Neural cell (in vitro differentiated cells): Measurements from ENCODE around the gene B4GALT1. TPM values are rescaled to one million over a fixed set of nuclear protein-coding genes. Genes with fewer than 3 reads are reported as not detected.

ENCODE experiments used
- H2AFZ ChIP-seq: fragments of 200-600, 300-800 bp; sonication (generic), shearing (Covaris generic); 2 replicates; pipeline ENCODE4 v1.6.0; 2014; ENCODE audit warnings: low read depth, mild to moderate bottlenecking, antibody characterized with exemption, low read length, moderate library complexity
- H3F3A ChIP-seq: fragments of 200-600 bp; shearing (Covaris generic); 2 replicates; pipeline ENCODE4 v1.6.1; 2016; ENCODE audit warnings: mild to moderate bottlenecking, moderate library complexity, mixed read lengths, antibody characterized with exemption, low read length; ENCODE audit not compliant: insufficient read depth, poor library complexity, severe bottlenecking
- H3K27ac ChIP-seq: fragments of 200-600, 300-800 bp; sonication (generic), shearing (Covaris generic); 2 replicates; pipeline ENCODE4 v1.5.1; 2014; ENCODE audit warnings: mild to moderate bottlenecking, low read length, moderate library complexity
- H3K27me3 ChIP-seq: fragments of 300-800, 200-600 bp; sonication (generic), shearing (Covaris generic); 2 replicates; pipeline ENCODE4 v1.6.0; 2014; ENCODE audit warnings: mild to moderate bottlenecking, low read depth, low read length, moderate library complexity; ENCODE audit not compliant: insufficient read depth
- H3K36me3 ChIP-seq: fragments of 300-800, 200-600 bp; sonication (generic), shearing (Covaris generic); 2 replicates; pipeline ENCODE4 v1.5.1; 2014; ENCODE audit warnings: mild to moderate bottlenecking, antibody characterized with exemption, low read length, moderate library complexity; ENCODE audit not compliant: insufficient read depth
- H3K4me2 ChIP-seq: fragments of 300-800, 200-600 bp; sonication (generic), shearing (Covaris generic); 2 replicates; pipeline ENCODE4 v1.6.0; 2014; ENCODE audit warnings: mild to moderate bottlenecking, low read length
- H3K4me3 ChIP-seq: fragments of 300-800, 200-600 bp; sonication (generic), shearing (Covaris generic); 2 replicates; pipeline ENCODE4 v1.5.1; 2014; ENCODE audit warnings: mild to moderate bottlenecking, low read length, moderate library complexity
- H3K79me2 ChIP-seq: fragments of 200-600 bp; shearing (Covaris generic); replicated peaks from 2 replicates; pipeline ENCODE4 v1.6.0; 2014; ENCODE audit warnings: mild to moderate bottlenecking, low read length, moderate library complexity; ENCODE audit not compliant: insufficient read depth
- H3K9ac ChIP-seq: fragments of 300-800, 200-600 bp; sonication (generic), shearing (Covaris generic); 2 replicates; pipeline ENCODE4 v1.6.1; 2016; ENCODE audit warnings: mild to moderate bottlenecking, low read length, mixed read lengths
- H3K9me2 ChIP-seq: fragments of 200-600 bp; shearing (Covaris generic); 2 replicates; pipeline ENCODE4 v1.6.1; 2016; ENCODE audit warnings: mild to moderate bottlenecking, low read length, mixed read lengths; ENCODE audit not compliant: insufficient read depth
- H3K9me3 ChIP-seq: fragments of 200-600, 300-800 bp; sonication (generic), shearing (Covaris generic); 2 replicates; pipeline ENCODE4 v1.6.1; 2016; ENCODE audit warnings: mild to moderate bottlenecking, mixed run types, low read length, moderate library complexity, mixed read lengths
- H4K20me1 ChIP-seq: fragments of 200-600 bp; shearing (Covaris generic); 2 replicates; pipeline ENCODE4 v1.6.1; 2016; ENCODE audit warnings: mild to moderate bottlenecking, mixed run types; ENCODE audit not compliant: insufficient read depth
- CTCF ChIP-seq: fragments of 450-650 bp; IDR thresholded peaks from 2 replicates; pipeline ENCODE4 v1.5.1; 2014; ENCODE audit warnings: antibody characterized with exemption, mild to moderate bottlenecking, moderate library complexity; ENCODE audit not compliant: poor library complexity, severe bottlenecking
- EP300 ChIP-seq: fragments of 450-650 bp; conservative IDR thresholded peaks from 2 replicates; pipeline ENCODE4 v1.6.1; 2014; ENCODE audit warnings: antibody characterized with exemption, mild to moderate bottlenecking, moderate library complexity; ENCODE audit not compliant: poor library complexity, severe bottlenecking
- EZH2 ChIP-seq: fragments of 200-600, 300-800 bp; shearing (Covaris generic), sonication (generic); IDR thresholded peaks from 2 replicates; pipeline ENCODE4 v1.6.1; 2014; ENCODE audit warnings: antibody characterized with exemption, low read length, borderline replicate concordance, mild to moderate bottlenecking; ENCODE audit not compliant: insufficient read depth, poor library complexity, severe bottlenecking
- MXI1 ChIP-seq: fragments of 450-650 bp; conservative IDR thresholded peaks from 2 replicates; pipeline ENCODE4 v1.6.1; 2014; ENCODE audit warnings: antibody characterized with exemption, mild to moderate bottlenecking; ENCODE audit not compliant: poor library complexity, severe bottlenecking
- POLR2AphosphoS5 ChIP-seq: IDR thresholded peaks from 2 replicates; pipeline ENCODE4 v1.6.1; 2012
- RAD21 ChIP-seq: fragments of 450-650 bp; conservative IDR thresholded peaks from 2 replicates; pipeline ENCODE4 v1.6.1; 2014; ENCODE audit warnings: antibody characterized with exemption, mild to moderate bottlenecking, moderate library complexity
- SMC3 ChIP-seq: fragments of 450-650 bp; conservative IDR thresholded peaks from 2 replicates; pipeline ENCODE4 v1.6.1; 2014; ENCODE audit warnings: antibody characterized with exemption, mild to moderate bottlenecking, moderate library complexity; ENCODE audit not compliant: poor library complexity
- TAF1 ChIP-seq: IDR thresholded peaks from 2 replicates; pipeline ENCODE4 v1.6.1; 2012; ENCODE audit warnings: low read depth
- polyA plus RNA-seq: library from polyadenylated mRNA; depleted of rRNA; stranded (reverse); fragments of >200 nt; gene quantifications from 2 replicates; pipeline ENCODE4 v1.2.3, GENCODE V29; 2014
- TF ChIP-seq, protein P1 (sequence below): IDR thresholded peaks from 2 replicates; pipeline ENCODE4 v1.6.1; 2012; ENCODE audit warnings: borderline replicate concordance

Gene B4GALT1
- polyA plus RNA-seq, 1 donor from 2014 or later: 0.41 TPM

- H3K4me3 ChIP-seq: no peak overlapping the region
- no peak overlapping the region for H3K27ac ChIP-seq
- H3K9me2 ChIP-seq: no peaks in the 10 kb centered on the region
- H2AFZ ChIP-seq: no peak overlapping the region
- no peaks in the 10 kb centered on the region for H3K9me3 ChIP-seq
- H3K36me3 ChIP-seq: no peaks in the 10 kb centered on the region
- H3K79me2 ChIP-seq: no peaks in the 10 kb centered on the region
- no peaks in the 10 kb centered on the region for H4K20me1 ChIP-seq
- TF ChIP-seq EP300: no peak
- TF ChIP-seq MXI1: no peak
- no peaks in the 10 kb centered on the region for H3K27me3 ChIP-seq
- H3F3A ChIP-seq: no peaks in the 10 kb centered on the region
- H3K9ac ChIP-seq: no peak overlapping the region
- H3K4me2 ChIP-seq: no peak overlapping the region
Measured at GRCh38 chr9:33140401-33141360, 26.5 kb downstream of the B4GALT1 start.

- no peaks in the 10 kb centered on the region for H4K20me1 ChIP-seq
- H3K4me2 ChIP-seq: no peak overlapping the region
- no peaks in the 10 kb centered on the region for H3F3A ChIP-seq
- H3K9ac ChIP-seq: no peak overlapping the region
- H2AFZ ChIP-seq: no peak overlapping the region
- no peaks in the 10 kb centered on the region for H3K79me2 ChIP-seq
- H3K9me2 ChIP-seq: no peaks in the 10 kb centered on the region
- TF ChIP-seq SMC3 (no peak), EP300 (no peak), EZH2 (no peak), RAD21 (no peak), CTCF (no peak), TAF1 (no peak), POLR2AphosphoS5 (no peak), MXI1 (no peak)
- TF ChIP-seq, protein P1, sequence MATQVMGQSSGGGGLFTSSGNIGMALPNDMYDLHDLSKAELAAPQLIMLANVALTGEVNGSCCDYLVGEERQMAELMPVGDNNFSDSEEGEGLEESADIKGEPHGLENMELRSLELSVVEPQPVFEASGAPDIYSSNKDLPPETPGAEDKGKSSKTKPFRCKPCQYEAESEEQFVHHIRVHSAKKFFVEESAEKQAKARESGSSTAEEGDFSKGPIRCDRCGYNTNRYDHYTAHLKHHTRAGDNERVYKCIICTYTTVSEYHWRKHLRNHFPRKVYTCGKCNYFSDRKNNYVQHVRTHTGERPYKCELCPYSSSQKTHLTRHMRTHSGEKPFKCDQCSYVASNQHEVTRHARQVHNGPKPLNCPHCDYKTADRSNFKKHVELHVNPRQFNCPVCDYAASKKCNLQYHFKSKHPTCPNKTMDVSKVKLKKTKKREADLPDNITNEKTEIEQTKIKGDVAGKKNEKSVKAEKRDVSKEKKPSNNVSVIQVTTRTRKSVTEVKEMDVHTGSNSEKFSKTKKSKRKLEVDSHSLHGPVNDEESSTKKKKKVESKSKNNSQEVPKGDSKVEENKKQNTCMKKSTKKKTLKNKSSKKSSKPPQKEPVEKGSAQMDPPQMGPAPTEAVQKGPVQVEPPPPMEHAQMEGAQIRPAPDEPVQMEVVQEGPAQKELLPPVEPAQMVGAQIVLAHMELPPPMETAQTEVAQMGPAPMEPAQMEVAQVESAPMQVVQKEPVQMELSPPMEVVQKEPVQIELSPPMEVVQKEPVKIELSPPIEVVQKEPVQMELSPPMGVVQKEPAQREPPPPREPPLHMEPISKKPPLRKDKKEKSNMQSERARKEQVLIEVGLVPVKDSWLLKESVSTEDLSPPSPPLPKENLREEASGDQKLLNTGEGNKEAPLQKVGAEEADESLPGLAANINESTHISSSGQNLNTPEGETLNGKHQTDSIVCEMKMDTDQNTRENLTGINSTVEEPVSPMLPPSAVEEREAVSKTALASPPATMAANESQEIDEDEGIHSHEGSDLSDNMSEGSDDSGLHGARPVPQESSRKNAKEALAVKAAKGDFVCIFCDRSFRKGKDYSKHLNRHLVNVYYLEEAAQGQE: no peak
- H3K27ac ChIP-seq: no peak overlapping the region
- H3K27me3 ChIP-seq: no peaks in the 10 kb centered on the region
- no peak overlapping the region for H3K4me3 ChIP-seq
- no peaks in the 10 kb centered on the region for H3K9me3 ChIP-seq
- no peaks in the 10 kb centered on the region for H3K36me3 ChIP-seq
Measured at GRCh38 chr9:33139421-33140228, 27.5 kb downstream of the B4GALT1 start.
